Kasumi-1 (cell line): Measurements from ENCODE around the gene CCDC9.
"Not testable (repeated sequence)": the region's sequence is repeated elsewhere in the genome, so short reads cannot be mapped to it uniquely, and the experiment has no call there.

Source experiments
- DNase-seq, 2 experiments: peaks; one replicate each; lab custom pipeline; 2025; lab: John Stamatoyannopoulos, UW

The CCDC9 gene

DNA sequence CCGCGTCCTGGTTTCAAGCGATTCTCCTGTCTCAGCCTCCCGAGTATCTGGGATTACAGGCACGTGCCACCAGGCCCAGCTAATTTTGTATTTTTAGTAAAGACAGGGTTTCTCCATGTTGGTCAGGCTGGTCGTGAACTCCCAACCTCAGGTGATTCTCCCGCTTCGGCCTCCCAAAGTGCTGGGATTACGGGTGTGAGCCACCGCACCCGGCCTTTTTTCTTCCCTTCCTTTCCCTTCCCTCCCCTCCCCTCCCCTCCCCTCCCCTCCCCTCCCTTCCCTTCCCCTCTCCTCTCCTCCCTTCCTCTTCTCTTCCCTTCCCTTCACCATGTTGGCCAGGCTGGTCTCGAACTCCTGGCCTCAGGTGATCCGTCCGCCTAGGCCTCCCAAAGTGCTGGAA lies 44.5 kb downstream of the CCDC9 start:
- DNase-seq: not testable (repeated sequence)

DNA sequence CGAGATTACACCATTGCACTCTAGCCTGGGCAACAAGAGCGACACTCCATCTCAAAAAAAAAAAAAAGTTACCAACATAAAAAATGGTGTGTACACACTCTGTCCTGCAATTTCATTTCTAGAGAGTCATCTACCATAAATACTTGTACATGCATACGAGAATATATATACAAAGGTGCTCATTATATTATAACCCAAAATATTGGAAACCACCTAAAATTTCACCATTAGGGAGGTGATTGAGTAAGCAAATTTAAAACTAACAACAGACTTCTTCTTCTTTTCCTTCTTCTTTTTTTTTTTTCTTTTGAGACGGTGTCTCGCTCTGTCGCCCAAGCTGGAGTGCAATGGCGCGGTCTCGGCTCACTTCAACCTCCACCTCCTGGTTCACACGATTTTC lies 45.9 kb downstream of the CCDC9 start:
- DNase-seq: no peak

DNA sequence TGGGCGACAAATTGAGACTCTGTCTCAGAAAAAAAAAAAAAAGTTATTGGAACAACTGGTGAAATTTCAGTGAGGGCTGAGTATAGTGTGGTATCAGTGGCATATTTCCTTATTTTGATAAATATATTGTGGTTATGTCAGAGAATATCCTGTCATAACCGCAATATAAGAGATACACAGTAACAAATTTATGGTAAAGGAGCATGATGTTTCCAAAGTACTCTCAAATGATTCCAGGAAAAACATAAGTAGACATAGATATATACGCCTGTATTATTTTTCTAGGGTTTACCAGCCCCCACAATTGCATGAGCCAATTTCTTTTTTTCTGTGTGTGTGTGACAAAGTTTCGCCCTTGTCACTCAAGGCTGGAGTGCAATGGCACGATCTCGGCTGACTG lies 47.6 kb downstream of the CCDC9 start:
- no peak for DNase-seq

DNA sequence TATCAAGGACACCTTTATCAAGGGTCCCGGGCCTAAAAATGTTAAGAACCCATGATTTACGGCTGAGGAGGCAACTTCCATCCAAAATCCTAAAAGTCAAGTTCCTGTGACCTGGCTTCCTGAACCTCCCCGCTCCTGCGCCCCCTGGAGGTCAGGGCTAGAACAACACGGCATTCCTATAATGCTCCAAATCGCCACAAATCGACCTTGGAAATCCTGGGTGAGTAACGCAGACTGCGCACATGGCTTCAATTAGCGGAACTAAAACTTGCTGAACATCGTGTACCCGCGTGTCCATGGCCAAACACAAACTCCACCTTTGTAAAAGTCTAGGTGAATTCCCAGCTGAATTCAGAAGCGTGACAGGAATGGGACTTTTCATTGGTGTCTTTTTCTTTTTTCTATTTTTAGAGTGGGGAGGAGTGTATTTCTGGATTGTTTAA lies 49.0 kb downstream of the CCDC9 start:
- DNase-seq: peak; percentile 41 to 59

DNA sequence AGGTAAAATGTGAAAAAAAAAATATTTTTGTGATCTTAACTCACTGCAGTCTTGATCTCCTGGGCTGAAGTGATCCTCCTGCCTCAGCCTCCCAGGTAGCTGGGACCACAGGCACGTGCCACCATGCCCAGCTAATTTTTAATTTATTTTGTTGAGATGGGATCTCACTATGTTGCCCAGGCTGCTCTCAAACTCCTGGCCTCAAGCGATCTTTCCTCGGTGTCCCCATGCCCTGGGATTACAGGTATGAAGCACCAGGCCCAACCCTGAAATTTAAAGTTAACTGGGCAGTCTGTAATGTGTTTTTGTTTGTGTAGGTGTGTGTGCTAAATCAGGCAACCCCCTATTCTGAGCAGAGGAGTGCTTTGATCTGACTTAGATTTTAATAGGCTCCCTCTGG lies 50.0 kb downstream of the CCDC9 start:
- no peak for DNase-seq

DNA sequence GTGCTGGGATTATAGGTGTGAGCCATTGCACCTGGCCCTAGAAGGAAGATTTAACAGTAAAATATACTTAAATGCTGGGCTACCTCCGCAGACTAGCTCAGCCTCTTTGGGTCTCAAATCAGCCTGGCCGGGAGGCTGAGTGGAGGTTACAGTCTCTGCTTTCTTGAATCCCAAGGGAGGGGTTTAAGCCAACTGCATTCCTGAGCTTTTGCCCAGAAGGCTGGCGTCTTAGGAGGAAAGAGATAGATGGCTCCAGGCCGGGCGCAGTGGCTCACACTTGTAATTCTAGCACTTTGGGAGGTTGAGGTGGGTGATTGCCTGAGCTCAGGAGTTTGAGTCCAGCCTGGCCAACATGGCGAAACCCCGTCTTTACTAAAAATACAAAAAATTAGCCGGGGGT lies 52.7 kb downstream of the CCDC9 start:
- DNase-seq: no peak

DNA sequence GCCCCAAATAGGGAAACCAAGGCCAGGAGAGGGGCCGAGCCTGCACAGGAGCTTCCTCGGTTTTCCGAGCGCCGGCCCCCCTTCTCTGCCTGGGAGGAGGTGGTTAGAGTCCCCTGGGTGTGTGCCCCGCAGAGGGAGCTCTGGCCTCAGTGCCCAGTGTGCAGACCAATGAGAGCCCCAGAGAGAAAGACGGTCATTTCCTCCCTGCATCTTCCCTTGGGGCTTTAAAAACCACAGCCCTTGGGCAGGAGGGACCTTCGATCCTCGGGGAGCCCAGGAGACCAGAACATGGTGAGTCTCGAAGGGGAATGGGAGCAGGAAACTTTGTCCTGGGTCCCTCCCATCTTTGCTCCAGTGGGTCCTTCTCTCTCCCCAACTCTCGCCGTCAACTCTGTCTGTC lies 53.3 kb downstream of the CCDC9 start, which contains the start of gene C5AR1:
TSS of gene C5AR1 (plus strand) at position 254 of the 400 bp plus-strand sequence. CDS start at position 289, 35 bp downstream.
- DNase-seq: no peak

DNA sequence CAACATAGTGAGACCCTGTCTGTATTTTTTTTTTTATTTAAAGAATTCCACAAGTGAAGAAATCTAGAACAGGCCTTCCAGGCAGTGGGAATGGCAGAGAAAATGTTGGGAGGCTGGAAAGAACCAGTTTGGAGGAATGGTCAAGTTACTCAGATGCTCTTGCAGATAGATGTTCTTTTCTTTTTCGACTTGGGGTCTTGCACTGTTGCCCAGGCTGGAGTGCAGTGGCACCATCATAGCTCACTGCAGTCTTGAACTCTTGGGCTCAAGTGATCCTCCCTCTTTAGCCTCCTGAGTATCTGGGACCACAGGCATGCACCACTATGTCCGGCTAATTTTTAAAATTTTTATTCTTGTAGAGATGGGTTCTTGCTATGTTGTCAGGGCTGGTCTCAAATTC lies 54.0 kb downstream of the CCDC9 start:
- no peak for DNase-seq

DNA sequence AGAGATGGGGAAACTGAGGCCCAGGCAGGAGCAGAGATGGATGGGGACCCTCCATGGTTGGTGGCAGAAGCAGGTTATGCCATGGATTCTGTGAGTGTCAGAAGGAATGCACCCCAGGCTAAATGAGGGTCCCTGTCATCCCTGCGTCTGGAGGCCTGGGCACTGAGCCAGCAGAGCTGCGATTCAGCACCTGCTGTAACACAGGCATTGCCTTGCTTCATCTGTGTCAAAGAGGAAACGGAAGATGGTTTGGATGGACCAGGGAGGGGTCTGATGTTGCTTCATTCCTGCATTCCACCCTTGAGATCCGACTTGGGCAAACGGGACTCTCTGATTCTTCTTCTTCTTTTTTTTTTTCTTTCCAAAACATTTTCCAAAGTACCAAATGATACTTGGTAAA lies 54.5 kb downstream of the CCDC9 start:
- DNase-seq: peak; percentile 49 to 53

DNA sequence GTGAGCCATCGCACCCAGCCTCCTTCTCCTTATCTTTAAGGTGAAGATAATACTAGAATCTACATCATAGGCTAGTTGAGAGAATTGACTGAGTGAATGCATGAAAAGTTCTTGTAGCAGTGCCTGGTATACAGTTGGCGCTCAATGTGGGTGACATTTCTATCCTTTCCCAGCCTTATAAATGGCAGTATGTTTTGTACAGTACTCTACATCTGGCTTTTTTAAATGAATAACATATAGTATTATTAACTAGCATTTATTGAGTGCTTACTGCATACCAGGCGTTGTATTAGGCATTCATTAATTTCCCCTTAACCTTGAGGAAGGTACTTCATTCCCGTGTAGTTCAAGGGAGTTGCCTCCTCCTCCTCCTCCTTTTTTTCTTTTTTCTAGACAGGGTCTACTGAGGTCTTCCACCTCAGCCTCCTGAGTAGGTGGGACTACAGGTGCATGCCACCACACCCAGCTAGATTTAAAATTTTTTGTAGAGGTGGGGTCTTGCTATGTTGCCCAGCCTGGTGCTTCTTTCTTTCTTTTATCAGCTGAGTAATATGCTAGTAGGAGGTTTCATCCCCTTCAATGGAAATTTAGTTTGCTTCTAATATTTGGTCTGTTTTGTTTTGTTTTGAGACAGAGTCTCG lies 56.2 kb downstream of the CCDC9 start:
- DNase-seq: no peak

DNA sequence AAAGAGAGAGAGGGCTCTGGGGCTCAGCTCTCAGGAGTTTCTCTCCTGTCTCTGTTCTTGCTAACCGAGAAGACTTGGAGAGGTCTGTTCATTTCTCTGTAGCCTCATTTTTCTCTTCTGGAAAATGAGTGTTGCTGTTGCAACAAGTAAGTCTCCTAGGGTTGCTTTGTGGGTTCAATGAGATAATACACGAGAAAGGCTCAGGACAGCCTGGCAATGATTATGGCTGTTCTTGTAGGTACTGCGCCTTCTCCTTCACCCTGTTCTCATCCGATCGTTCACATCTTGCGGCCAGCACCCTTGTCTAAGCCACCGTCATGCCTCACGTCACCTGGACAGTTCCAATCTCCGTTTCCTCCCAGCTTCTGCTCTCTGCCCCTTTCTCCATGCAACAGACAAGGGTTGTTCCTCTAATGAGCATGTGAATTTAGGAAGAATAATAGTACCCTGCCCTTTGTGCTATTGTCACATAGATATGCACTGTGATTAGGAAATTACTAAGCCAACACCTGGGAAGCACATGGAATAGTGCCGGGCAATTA lies 57.5 kb downstream of the CCDC9 start:
- no peak for DNase-seq

DNA sequence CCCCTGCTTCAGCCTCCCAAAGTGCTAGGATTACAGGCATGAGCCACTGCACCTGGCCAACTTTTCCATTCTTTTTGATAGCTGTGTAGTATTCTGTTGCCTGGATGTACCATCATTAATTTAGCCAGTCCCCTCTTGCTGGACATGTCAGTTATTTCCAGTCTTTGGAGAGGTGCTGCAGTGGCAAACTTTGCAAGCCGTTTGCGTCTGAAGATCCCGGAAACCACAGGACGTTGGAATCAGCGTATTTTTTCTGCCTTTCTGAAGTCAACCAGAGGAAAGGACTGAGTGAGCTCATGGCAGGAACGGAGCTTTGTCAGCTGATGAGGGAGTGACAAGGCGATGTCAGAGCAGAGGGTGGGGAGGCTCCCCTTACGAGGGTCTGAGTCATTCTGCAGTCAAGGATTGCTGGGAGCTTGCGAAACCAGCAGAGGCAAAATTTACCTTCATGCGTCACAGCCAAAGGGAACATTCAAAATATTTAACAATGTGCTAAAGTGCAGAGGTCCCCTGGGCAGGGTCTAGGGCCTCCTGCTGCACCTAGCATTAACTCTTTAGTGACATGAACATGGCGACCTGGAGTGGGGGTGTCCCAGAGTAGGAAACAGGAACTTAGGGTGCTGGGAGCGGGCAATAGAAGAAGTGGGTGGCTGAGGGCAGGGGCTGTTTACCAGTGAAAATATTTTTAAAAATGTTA lies 58.9 kb downstream of the CCDC9 start:
- peak; percentile 98 to 99 for DNase-seq

DNA sequence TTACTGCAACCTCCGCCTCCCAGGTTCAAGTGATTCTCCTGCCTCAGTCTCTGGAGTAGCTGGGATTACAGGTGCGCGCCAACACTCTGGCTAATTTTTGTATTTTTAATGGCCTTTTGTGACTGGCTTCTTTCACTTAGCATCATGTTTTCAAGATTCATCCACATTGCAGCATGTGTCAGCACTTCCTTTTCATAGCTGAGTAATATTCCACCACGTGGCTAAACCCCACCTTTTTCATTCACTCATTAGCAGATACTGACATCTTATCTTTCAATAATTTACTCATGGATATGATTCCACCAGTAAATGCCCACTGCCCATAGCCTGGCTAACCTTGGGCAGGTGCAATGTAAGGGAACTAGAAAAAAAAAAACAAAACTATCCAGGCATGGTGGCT lies 60.2 kb downstream of the CCDC9 start:
- no peak for DNase-seq

DNA sequence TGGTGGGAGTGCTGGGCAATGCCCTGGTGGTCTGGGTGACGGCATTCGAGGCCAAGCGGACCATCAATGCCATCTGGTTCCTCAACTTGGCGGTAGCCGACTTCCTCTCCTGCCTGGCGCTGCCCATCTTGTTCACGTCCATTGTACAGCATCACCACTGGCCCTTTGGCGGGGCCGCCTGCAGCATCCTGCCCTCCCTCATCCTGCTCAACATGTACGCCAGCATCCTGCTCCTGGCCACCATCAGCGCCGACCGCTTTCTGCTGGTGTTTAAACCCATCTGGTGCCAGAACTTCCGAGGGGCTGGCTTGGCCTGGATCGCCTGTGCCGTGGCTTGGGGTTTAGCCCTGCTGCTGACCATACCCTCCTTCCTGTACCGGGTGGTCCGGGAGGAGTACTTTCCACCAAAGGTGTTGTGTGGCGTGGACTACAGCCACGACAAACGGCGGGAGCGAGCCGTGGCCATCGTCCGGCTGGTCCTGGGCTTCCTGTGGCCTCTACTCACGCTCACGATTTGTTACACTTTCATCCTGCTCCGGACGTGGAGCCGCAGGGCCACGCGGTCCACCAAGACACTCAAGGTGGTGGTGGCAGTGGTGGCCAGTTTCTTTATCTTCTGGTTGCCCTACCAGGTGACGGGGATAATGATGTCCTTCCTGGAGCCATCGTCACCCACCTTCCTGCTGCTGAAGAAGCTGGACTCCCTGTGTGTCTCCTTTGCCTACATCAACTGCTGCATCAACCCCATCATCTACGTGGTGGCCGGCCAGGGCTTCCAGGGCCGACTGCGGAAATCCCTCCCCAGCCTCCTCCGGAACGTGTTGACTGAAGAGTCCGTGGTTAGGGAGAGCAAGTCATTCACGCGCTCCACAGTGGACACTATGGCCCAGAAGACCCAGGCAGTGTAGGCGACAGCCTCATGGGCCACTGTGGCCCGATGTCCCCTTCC lies 63.9 kb downstream of the CCDC9 start:
- no peak for DNase-seq
